Effector CD4-positive, alpha-beta T cell (primary cell): ENCODE measurements around the gene ZNF428.

ENCODE experiments used
- DNase-seq: peaks from one replicate; pipeline ENCODE4 v3.0.0-alpha.2; 2020

Gene ZNF428

DNA sequence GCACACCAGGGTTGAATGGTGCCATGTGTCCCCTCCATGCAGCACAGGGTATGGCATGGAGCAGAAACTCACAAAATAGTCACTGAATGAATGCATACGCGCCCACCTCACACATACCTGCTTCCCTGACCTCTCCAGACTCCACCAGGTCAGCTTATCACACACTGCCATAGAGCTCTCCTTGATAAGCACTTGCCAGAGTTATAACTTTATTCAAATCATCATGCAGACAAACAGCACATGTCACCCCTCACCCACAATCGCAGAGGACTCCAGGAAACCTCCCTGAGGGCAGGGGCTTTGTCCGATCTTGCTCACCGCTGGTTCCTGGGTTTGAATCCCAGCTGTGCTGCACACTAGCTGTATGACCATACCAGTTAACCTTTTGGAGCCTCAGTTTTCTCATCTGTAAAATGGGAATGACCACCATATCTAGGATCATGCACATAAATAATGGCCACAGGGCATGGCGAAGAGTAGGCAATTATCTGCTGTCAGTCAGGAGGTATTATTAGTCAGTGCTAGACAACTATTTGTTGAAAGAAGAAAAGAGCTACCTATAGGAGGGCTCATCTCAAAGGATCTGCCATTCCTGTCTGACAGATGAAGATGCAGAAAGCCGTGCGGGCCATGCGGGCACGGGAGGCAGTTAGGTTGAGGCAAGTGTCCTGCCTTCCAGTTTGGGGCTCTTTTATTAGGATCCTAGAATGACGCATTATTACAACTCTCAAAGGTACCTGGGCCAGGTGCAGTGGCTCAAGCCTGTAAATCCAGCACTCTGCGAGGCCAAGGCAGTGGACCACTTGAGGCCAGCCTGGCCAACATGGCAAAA, 58.1 kb downstream of the ZNF428 start:
- no peak for DNase-seq

DNA sequence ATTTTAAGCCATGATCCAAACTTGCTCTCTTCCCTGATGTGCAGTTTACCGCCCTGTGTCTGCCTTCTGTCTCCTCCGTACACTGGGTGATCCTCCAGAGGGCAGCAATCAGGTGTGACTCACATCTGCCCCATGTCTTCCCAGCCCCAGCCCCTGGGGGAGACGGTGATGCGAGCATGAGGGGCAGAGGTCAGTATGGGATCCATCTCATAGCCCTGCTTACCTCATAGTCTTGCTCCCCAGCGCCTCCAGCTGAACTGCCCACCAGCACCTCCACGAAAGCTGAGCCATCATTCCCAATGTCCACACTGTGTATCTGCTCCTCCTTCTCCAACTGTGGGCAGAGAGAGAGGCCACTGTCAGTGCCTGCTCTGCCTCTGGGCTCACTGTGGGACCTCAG, 58.7 kb downstream of the ZNF428 start:
- DNase-seq, result no peak
